Duodenal mucosa (tissue), 2 donors: ENCODE data around the gene ZNF10.

Experiments used
- H3K27ac ChIP-seq: one replicate; pipeline ENCODE4 v1.7.0; 2013; ENCODE audit warnings: low read depth, low read length
- H3K27me3 ChIP-seq, 2 donors: one replicate each; pipeline ENCODE4 v1.7.0; 2013; ENCODE audit warnings: low read length in 2 of 2, control low read depth in 1 of 2; ENCODE audit not compliant: insufficient read depth in 2 of 2, control insufficient read depth in 1 of 2
- H3K36me3 ChIP-seq, 2 donors: one replicate each; pipeline ENCODE4 v1.7.0; 2013; ENCODE audit warnings: low read length in 2 of 2, control low read depth in 1 of 2; ENCODE audit not compliant: insufficient read depth in 2 of 2, control insufficient read depth in 1 of 2
- H3K4me1 ChIP-seq, 2 donors: one replicate each; pipeline ENCODE4 v1.7.0; 2013; ENCODE audit warnings: low read length in 2 of 2, control low read depth in 1 of 2; ENCODE audit not compliant: insufficient read depth in 2 of 2, control insufficient read depth in 1 of 2
- H3K4me3 ChIP-seq, 2 donors: one replicate each; pipeline ENCODE4 v1.7.0; 2013; ENCODE audit warnings: low read length in 2 of 2, low read depth in 1 of 2
- H3K9ac ChIP-seq, 2 donors: one replicate each; pipeline ENCODE4 v1.7.0; 2013; ENCODE audit warnings: low read length in 2 of 2, low read depth in 1 of 2
- H3K9me3 ChIP-seq, 2 donors: one replicate each; pipeline ENCODE4 v1.7.0; 2013; ENCODE audit warnings: low read length in 2 of 2, control low read depth in 1 of 2; ENCODE audit not compliant: control insufficient read depth in 1 of 2

Gene ZNF10

DNA sequence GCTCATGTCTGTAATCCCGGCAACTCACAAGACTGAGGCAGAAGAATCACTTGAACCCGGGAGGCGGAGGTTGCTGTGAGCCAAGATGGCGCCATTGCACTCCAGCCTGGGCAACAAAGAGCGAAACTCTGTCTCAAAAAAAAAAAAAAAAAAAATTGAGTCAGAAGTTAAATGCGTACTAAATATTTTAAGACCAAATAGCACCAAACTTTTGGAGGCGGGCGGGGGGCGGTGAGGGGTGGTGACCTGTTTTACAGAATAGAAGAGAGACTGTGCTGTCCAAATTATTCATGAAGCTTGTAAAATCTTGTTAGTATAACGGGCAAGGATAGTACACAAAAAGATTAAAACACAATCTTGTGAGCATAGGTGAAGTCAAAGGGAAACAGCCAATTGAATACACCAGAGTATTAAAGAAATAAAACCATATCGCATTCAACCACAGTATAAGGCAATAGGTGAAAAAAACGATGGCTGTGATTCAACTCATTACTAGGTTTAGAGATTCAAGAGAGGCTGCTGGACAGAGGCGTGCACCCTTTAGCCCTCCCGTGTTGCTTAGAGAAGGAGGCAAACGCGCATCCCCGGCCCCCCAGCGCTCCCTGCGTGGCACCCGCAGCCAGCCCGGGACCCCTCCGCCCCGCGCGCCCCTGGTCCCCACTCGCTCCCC, 924 bp upstream of the ZNF10 start:
- Histone ChIP-seq H3K36me3 (peaks cover 13 to 26% of the 10 kb centered on the region in 2 donors), H3K4me3 (peak overlapping the region; percentile 78 to 99), H3K9me3 (peaks cover 36 to 41% of the 10 kb centered on the region in 2 donors), H3K4me1 (no peaks in the 10 kb centered on the region), H3K27ac (peak overlapping the region; percentile 98), H3K9ac (peak overlapping the region; percentile 61 to 94), H3K27me3 (no peaks in the 10 kb centered on the region)

DNA sequence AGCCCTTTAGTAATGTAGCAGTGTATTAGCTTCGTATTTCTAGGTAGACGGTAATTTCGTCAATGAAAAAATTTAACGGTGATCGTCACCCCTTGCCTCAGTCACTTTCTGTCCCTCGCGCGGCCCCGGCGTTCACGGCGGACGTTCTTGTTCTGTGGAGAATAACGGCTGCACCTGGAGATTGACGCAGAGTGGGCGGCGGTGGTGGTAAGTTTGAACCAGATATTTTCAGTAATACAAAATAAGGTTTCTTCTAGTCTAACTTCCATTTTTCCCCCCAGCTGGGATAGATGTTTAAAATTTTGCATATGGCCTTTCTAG, 341 bp downstream of the ZNF10 start:
- Histone ChIP-seq H3K9me3 (peaks cover 39 to 40% of the 10 kb centered on the region in 2 donors), H3K4me1 (no peaks in the 10 kb centered on the region)

DNA sequence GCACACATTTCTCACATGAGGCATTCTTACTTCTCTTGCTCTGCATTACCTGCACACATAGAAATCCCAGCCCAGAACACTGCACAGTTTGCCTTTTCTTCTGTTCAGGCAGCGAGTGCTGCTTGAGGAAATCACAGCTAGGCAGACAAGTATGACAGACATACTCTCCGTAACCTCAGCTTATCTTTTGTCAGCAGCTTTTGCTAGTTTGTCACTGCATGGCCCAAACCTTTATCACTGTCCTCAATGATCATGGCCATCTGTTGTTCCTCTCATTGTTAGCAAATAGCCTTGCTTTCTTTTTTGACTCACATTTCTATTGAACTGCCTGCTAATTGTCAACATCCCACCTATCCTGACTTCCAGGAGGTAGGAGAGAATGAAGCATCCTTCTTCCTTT, 5.3 kb downstream of the ZNF10 start:
- H3K27me3 ChIP-seq: no peaks in the 10 kb centered on the region
- H3K9me3 ChIP-seq: peaks cover 68 to 70% of the 10 kb centered on the region in 2 donors
- no peaks in the 10 kb centered on the region for H3K4me1 ChIP-seq
- H3K27ac ChIP-seq: no peak overlapping the region
- H3K4me3 ChIP-seq: peak overlapping the region in 1 of 2 donors; percentile 6
- peaks cover 51% of the 10 kb centered on the region in 2 donors for H3K36me3 ChIP-seq
- H3K9ac ChIP-seq: no peak overlapping the region

More for the DNA sequence above, 341 bp downstream of the ZNF10 start:
- H3K4me3 ChIP-seq: peak overlapping the region; percentile 78 to 99
- peak overlapping the region; percentile 63 to 94 for H3K9ac ChIP-seq
- peak overlapping the region; percentile 98 for H3K27ac ChIP-seq
- no peaks in the 10 kb centered on the region for H3K27me3 ChIP-seq
- H3K36me3 ChIP-seq: peaks cover 19 to 23% of the 10 kb centered on the region in 2 donors

DNA sequence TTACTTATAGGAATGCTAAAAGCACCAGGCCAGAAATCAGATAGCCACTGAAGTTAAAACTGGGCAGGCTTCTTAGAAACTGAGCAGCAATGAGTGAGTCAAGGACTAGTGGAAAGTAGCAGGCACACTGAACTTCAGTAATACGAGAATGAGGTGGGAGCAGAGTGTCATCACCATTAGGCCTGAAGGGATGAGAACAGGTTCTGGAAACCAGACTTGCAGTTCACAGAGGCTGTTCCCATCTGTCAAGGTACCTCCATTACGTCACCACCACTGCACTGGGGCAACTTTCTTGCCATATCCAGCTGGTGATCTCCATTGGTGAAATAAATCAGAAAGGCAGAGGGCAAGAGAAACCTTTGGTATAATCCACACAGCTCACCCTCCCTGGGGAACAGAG, 15.6 kb downstream of the ZNF10 start:
- Histone ChIP-seq H3K9me3 (peaks cover 74 to 76% of the 10 kb centered on the region in 2 donors), H3K4me1 (no peaks in the 10 kb centered on the region), H3K4me3 (no peak overlapping the region), H3K27me3 (no peaks in the 10 kb centered on the region), H3K9ac (no peak overlapping the region), H3K27ac (no peak overlapping the region), H3K36me3 (peaks cover 23 to 44% of the 10 kb centered on the region in 2 donors)

DNA sequence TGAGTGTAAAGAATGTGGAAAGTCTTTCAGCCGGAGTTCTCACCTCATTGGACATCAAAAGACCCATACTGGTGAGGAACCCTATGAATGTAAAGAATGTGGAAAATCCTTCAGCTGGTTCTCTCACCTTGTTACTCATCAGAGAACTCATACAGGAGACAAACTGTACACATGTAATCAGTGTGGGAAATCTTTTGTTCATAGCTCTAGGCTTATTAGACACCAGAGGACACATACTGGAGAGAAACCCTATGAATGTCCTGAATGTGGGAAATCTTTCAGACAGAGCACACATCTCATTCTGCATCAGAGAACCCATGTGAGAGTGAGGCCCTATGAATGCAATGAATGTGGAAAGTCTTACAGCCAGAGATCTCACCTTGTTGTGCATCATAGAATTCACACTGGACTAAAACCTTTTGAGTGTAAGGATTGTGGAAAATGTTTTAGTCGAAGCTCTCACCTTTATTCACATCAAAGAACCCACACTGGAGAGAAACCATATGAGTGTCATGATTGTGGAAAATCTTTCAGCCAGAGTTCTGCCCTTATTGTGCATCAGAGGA, 25.8 kb downstream of the ZNF10 start:
- Histone ChIP-seq H3K27ac (no peak overlapping the region), H3K27me3 (no peaks in the 10 kb centered on the region), H3K4me1 (no peaks in the 10 kb centered on the region), H3K9ac (no peak overlapping the region), H3K36me3 (peaks cover 49 to 55% of the 10 kb centered on the region in 2 donors), H3K9me3 (peaks cover 77 to 79% of the 10 kb centered on the region in 2 donors), H3K4me3 (peak overlapping the region in 1 of 2 donors; percentile 18)

DNA sequence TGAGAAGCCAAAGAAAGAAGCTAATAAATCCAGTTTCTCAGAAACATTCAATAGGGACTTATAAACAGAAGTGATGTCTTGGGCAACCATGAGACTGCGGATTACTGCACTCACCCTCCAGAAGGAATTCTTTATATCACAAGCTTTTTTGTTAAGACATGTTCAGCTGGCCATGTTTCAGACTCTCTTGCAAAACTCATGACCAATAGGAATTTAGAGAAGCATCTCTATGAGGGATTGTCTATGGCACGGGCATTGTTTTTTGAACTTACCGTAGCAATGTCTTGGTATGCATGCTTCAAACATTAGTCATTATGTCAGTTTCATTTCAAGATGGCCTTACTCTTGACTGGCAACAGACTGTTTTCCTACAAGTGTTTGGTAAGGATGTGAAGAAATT, 35.3 kb downstream of the ZNF10 start:
- H3K27ac ChIP-seq: no peak overlapping the region
- H3K36me3 ChIP-seq: no peaks in the 10 kb centered on the region
- no peaks in the 10 kb centered on the region for H3K27me3 ChIP-seq
- no peak overlapping the region for H3K4me3 ChIP-seq
- H3K4me1 ChIP-seq: no peaks in the 10 kb centered on the region
- no peak overlapping the region for H3K9ac ChIP-seq
- peaks cover 42% of the 10 kb centered on the region in 2 donors for H3K9me3 ChIP-seq

DNA sequence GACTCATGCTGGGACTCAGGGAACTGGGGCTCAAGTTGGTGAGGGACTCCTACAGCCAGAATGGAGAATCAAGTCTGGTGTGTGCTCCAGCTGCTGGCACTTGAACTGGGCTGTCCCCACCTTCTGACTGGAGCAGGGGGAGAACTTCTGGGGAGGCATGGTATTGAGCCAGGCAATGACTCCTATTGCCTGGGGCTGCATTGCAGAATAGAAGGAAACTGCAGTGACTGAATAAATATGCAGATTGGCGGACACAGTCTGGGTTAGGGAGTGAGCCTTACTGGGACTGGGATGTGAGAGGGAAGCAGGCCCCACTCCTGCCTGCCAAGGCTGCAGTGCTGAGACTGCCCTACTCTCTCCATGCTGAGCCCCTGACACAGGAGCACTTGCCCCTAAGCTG, 42.1 kb downstream of the ZNF10 start:
- Histone ChIP-seq H3K36me3 (no peaks in the 10 kb centered on the region), H3K27ac (no peak overlapping the region), H3K4me3 (no peak overlapping the region), H3K27me3 (no peaks in the 10 kb centered on the region), H3K9ac (no peak overlapping the region), H3K9me3 (peaks cover 41 to 48% of the 10 kb centered on the region in 2 donors), H3K4me1 (no peaks in the 10 kb centered on the region)

DNA sequence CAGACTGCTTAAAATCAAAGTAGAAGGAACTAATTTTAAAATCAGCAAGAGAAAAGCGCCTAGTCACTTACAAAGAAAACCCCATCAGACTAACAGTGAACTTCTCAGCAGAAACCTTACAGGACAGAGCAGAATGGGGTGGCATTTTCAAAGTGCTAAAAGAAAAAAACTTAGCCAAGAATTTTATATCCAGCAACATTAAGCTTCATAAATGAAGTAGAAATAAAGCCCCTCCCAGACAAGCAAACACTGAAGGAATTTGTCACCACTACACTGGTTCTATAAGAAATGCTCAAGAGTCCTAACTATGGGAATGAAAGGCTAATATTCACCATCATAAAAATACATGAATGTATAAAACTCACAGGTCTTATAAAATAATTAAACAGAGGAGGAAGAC, 44.5 kb downstream of the ZNF10 start:
- Histone ChIP-seq H3K27ac (no peak overlapping the region), H3K36me3 (no peaks in the 10 kb centered on the region), H3K9me3 (peaks cover 33 to 46% of the 10 kb centered on the region in 2 donors), H3K4me1 (no peaks in the 10 kb centered on the region), H3K27me3 (no peaks in the 10 kb centered on the region), H3K4me3 (no peak overlapping the region), H3K9ac (no peak overlapping the region)

DNA sequence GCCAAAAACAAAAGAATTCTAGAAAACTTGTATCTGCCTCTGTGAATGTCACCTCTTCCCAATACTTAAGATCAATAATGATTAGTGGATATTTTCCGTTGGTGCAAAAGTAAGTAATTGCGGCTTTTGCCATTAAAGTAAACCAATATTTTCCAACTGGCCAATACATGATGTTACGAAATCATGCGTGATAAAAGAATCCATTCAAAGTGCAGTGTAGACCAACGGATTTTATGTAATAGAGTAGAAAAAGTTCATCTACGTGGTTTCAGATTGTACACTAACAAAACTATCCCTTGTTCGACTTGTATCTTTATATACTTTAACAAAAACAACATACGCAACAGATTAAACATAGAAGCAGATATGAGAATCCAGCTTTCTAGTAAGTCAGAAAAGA, 50.2 kb downstream of the ZNF10 start:
- H3K36me3 ChIP-seq: peaks cover 16 to 23% of the 10 kb centered on the region in 2 donors
- H3K27me3 ChIP-seq: no peaks in the 10 kb centered on the region
- peaks cover 30 to 53% of the 10 kb centered on the region in 2 donors for H3K9me3 ChIP-seq
- H3K9ac ChIP-seq: no peak overlapping the region
- H3K4me1 ChIP-seq: peaks cover 4% of the 10 kb centered on the region in 2 donors
- H3K4me3 ChIP-seq: no peak overlapping the region
- H3K27ac ChIP-seq: no peak overlapping the region

DNA sequence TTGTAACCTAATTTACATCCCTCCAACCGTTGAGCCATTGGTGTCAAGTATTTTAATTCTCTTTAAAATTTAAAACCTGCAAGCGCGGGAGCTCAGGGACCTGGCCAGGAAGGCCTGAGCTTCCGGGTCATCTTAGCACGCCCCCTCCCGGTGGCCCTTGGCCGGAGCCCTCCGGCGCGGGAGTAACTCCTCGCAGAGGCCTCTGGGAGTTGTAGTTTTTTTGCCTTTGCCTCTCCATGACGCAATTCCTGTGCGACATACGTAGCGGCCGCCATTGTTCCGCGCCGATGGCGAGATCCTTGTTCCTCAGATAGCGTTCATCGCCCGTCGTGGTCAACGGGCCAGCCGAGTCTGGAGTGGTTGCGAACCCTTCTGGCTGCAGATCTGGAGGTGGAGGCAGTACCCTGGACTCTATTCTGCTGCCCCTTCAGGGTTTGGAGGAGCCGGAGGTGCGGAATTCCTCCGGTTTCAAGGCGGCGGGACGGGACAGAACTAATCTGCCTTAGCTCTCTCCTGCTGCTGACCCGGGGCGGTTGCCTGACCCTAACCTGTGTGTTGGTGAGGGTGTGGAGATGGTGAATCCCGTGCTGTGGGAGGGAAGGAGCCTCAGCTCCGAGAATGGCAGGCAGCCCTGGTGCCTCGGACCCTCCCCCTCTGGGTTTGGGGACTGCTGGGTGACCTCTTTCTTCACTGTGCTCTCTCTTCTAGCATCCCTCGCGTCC, 51.0 kb downstream of the ZNF10 start, which contains the start of gene ZNF268:
Gene ZNF268 (plus strand): TSS at position 258 of the 722 bp plus-strand sequence. CDS start 503 bp downstream, outside the sequence.
- peak within 1 kb of the TSS; percentile 43 to 67 for H3K9ac ChIP-seq
- H3K4me1 ChIP-seq: peaks cover 4% of the 10 kb centered on the region in 2 donors
- H3K36me3 ChIP-seq: peaks cover 23 to 30% of the 10 kb centered on the region in 2 donors
- H3K27ac ChIP-seq: no peak within 1 kb of the TSS
- peak within 1 kb of the TSS; percentile 87 to 91 for H3K4me3 ChIP-seq
- H3K27me3 ChIP-seq: no peaks in the 10 kb centered on the region
- H3K9me3 ChIP-seq: peaks cover 32 to 60% of the 10 kb centered on the region in 2 donors
